ENCODE measurements around the gene SLC35B1.
A peak's percentile ranks its signal among the peaks of the same experiment; 100 is the strongest.

Gene SLC35B1

DNA sequence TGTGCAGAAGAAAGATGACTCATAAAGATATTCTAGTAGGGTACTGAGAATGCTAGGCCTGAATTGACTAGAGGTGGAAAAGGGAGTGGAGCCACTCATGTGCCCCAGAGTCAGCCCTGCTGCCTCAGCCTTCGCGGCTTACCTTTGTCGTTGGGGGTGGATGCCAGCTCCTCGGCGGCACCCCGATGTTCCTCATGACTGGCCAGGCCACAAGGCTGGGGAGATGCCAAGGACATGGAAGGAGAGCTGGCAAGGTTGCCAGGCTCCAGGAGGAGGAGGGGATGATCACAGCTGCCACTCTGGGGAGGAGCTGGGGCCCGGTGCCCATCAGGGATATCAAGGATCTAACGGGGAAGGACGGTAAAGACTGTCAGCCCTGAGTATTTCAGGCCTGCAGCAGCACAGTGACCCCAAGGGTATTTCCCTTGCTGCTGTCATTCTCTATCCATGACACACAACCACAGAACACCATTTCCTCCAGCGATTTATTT lies 9.7 kb upstream of the SLC35B1 start:
- TF ChIP-seq, protein P1, sequence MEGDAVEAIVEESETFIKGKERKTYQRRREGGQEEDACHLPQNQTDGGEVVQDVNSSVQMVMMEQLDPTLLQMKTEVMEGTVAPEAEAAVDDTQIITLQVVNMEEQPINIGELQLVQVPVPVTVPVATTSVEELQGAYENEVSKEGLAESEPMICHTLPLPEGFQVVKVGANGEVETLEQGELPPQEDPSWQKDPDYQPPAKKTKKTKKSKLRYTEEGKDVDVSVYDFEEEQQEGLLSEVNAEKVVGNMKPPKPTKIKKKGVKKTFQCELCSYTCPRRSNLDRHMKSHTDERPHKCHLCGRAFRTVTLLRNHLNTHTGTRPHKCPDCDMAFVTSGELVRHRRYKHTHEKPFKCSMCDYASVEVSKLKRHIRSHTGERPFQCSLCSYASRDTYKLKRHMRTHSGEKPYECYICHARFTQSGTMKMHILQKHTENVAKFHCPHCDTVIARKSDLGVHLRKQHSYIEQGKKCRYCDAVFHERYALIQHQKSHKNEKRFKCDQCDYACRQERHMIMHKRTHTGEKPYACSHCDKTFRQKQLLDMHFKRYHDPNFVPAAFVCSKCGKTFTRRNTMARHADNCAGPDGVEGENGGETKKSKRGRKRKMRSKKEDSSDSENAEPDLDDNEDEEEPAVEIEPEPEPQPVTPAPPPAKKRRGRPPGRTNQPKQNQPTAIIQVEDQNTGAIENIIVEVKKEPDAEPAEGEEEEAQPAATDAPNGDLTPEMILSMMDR (conservative IDR thresholded peaks at IDR 0.05; ENCODE audit: low read depth), result no peak
- ChIA-PET POLR2A (ENCODE audit: low non-redundant PET) (no interaction called here), CTCF (no interaction called here)
- no peak for DNase-seq (ENCODE audit: low spot score)
- H3K27ac ChIP-seq, result no peak overlapping the region

DNA sequence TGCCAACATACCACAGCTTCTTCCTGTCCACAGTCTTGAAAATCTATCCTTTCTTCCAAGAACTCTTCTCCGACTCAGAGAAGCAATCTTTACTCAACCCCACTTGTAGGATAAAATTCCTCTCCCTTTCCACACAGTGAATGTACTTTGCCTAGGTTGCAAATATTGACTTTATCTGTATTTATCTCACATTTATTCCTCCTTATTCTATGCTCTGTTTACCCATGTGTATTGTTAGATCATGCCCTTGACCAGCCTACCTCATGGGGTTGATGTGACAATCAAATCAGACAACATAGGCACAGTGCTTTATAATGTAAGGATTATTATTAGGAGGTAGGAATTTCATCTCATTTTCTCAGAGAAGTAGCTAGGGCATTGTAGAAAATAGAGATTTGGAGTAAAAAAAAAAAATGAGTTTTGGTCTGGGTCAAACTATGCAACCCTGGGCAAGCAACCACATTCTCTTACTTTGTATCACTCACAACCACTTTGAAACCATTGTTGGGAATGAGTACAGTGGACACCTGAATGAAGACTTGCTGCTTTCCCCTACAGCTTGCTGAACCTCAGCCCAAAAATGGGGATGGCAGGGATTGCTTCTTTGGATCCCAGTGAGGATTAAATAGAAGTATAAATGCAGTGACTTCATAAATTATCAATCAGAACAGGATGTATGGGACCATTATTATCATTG lies 9.1 kb upstream of the SLC35B1 start:
- ChIA-PET CTCF (no interaction called here), POLR2A (ENCODE audit: low non-redundant PET) (no interaction called here)
- DNase-seq (ENCODE audit: low spot score), result no peak
- TF ChIP-seq, protein P1 (conservative IDR thresholded peaks at IDR 0.05; ENCODE audit: low read depth), result no peak
- no peak overlapping the region for H3K27ac ChIP-seq

DNA sequence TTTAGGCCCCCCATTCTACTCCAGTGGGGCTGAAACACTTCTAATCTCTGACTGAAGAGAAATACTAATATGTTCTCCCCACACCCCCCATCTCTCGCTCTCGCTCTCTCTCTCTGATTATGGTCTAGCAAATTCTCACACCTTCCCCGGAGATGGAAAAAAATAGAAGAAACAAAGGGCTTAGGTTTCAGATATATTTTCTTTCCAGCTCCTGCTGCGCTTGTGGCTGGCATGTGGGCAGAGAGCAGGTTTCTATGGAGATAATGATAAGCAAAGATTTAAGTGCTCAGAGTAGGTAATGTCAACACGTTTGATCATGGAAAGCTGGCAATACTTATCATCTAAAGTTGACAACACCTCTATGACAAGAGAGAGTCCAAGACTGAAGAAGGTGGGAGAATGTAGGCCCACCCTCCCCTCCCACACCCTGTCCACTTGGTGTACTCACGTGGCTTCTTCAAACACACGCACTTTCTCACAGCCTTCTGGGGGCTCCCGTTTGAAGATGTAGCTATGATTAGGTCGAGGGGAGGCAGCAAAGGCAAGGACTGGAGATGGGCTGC lies 8.0 kb upstream of the SLC35B1 start:
- H3K27ac ChIP-seq, result no peak overlapping the region
- TF ChIP-seq, protein P1 (conservative IDR thresholded peaks at IDR 0.05; ENCODE audit: low read depth), result no peak
- POLR2A ChIA-PET (ENCODE audit: low non-redundant PET), result no interaction called here
- CTCF ChIA-PET, result interaction anchor here (0.8 to 1.1 kb wide), 2 partner anchors 12 to 22 kb away, joined by 3 read pairs; no protein-coding TSS in a partner anchor
- DNase-seq (ENCODE audit: low spot score), result no peak

DNA sequence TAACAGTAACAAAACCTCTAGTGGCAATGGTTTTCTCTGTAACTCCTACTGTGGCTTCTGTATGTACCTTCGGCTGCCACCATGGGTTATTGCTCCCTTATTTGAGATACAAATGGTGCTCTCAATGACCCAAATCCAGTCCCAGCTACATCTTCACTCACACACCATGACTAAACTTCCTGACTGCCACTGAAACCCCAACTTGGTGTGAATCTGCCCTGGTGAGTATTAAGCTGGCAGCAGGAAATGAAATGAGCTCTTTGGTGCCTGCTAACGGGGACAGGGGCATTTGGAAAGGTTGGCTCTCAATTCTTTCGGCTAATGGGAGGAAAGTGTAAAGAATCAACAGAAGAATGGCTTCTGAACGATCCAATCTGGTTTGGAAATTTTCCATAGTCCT lies 7.5 kb upstream of the SLC35B1 start:
- H3K27ac ChIP-seq, result no peak overlapping the region
- ChIA-PET POLR2A (ENCODE audit: low non-redundant PET) (no interaction called here), CTCF (interaction anchor here (0.7 to 1.1 kb wide), 2 partner anchors 21 to 26 kb away, joined by 3 to 5 read pairs; no protein-coding TSS in a partner anchor)
- TF ChIP-seq, protein P1 (conservative IDR thresholded peaks at IDR 0.05; ENCODE audit: low read depth), result no peak
- DNase-seq (ENCODE audit: low spot score), result no peak

DNA sequence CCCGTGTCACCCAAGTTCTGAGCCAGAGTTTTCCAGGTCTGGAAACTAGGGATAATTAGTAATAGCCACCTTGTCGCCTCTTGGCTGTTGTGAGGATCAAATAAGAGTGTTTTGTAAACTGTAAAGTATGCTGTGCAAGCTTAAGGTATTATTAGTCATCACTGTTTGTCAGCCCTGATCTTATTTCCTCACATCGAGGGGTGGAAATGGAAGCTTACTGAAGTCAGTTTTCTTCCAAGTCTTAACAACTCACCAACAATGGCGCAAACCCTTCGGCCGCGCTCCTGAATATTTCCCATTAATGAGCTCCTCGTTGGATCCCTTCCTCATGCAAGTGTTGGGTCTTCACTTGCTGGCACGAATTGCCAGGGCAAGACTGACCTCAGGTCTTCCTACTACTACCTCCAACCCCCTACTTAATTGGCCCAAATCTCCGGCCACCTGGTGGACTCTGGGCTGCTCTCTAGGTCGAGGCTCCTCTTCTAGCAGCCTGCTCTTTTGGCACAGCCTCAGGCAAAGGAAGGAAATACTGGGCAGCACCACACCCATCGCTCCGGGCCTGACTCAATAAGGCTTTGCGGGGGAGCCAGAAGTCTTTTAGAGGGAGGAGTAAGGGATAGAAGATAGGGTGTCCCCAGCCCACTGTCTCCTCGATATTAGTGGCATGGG lies 885 bp upstream of the SLC35B1 start:
- DNase-seq (ENCODE audit: low spot score), result no peak
- peak overlapping the region; percentile 88 for H3K27ac ChIP-seq
- POLR2A ChIA-PET (ENCODE audit: low non-redundant PET), result interaction anchor here (1.4 kb wide), 1 partner anchor 55 kb away, joined by 3 read pairs; the partner anchor contains the start of gene FAM117A
- CTCF ChIA-PET, result interaction anchor here (0.6 to 1.8 kb wide), 14 partner anchors 13 to 842 kb away, joined by 3 to 8 read pairs (median 4); no protein-coding TSS in a partner anchor
- TF ChIP-seq, protein P1 (conservative IDR thresholded peaks at IDR 0.05; ENCODE audit: low read depth), result peak; percentile 69

DNA sequence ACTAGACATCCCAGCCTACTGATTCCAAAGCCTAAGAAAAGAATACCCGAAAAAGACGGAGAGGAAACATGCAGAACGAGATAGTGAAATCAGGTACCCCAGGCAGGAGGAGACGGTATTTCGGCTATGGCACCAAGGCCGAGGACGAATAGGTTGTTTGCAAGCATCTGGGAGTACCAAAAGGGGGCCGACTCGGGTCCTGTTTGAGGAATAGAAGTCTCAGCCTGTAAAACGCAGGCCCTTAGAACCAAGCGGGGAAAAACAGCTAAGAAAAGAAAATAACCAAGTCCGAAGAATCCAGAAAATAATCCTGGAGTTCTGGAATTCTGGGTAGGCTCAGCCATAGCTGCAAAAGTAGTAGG lies 537 bp downstream of the SLC35B1 start:
- H3K27ac ChIP-seq, result peak overlapping the region; percentile 88
- ChIA-PET CTCF (interaction anchor here (0.5 to 1.8 kb wide), 6 partner anchors 11 to 253 kb away, joined by 3 to 6 read pairs (median 4); no protein-coding TSS in a partner anchor), POLR2A (ENCODE audit: low non-redundant PET) (interaction anchor here (1.4 kb wide), 1 partner anchor 57 kb away, joined by 3 read pairs; the partner anchor contains the start of gene FAM117A)
- no peak for DNase-seq (ENCODE audit: low spot score)
- TF ChIP-seq, protein P1 (conservative IDR thresholded peaks at IDR 0.05; ENCODE audit: low read depth), result no peak

Measured in RWPE1 (cell line).